H9 (cell line): ENCODE measurements around the gene LPAR1. TPM values are rescaled to one million over a fixed set of nuclear protein-coding genes. Genes with fewer than 3 reads are reported as not detected.

Experiments
- DNase-seq: peaks from one replicate; pipeline ENCODE4 v3.0.0-alpha.2; 2017
- H2AFZ ChIP-seq: one replicate; pipeline ENCODE4 v1.6.1; 2013; ENCODE audit warnings: mild to moderate bottlenecking, low read length, control low read depth, moderate library complexity
- H2AK5ac ChIP-seq: 2 replicates; pipeline ENCODE4 v1.6.1; 2013; ENCODE audit warnings: low read length, control low read depth, mixed read lengths; ENCODE audit not compliant: insufficient read length
- H2BK120ac ChIP-seq: one replicate; pipeline ENCODE4 v1.6.1; 2013; ENCODE audit warnings: low read depth, mild to moderate bottlenecking, low read length, control low read depth, inconsistent platforms; ENCODE audit not compliant: poor library complexity, severe bottlenecking
- H2BK12ac ChIP-seq: 2 replicates; pipeline ENCODE4 v1.6.1; 2013; ENCODE audit warnings: low read length, control low read depth, mixed read lengths, low read depth; ENCODE audit not compliant: insufficient read length
- H2BK15ac ChIP-seq: 2 replicates; pipeline ENCODE4 v1.6.1; 2013; ENCODE audit warnings: low read depth, low read length, control low read depth
- H2BK20ac ChIP-seq: one replicate; pipeline ENCODE4 v1.6.1; 2013; ENCODE audit warnings: low read depth, mild to moderate bottlenecking, low read length, control low read depth, inconsistent platforms; ENCODE audit not compliant: poor library complexity, severe bottlenecking
- H2BK5ac ChIP-seq: 2 replicates; pipeline ENCODE4 v1.6.1; 2013; ENCODE audit warnings: low read length, control low read depth, mixed read lengths; ENCODE audit not compliant: insufficient read length
- H3K14ac ChIP-seq: 2 replicates; pipeline ENCODE4 v1.6.1; 2013; ENCODE audit warnings: low read length, control low read depth; ENCODE audit not compliant: insufficient read depth
- H3K18ac ChIP-seq: 2 replicates; pipeline ENCODE4 v1.6.1; 2013; ENCODE audit warnings: low read depth, mild to moderate bottlenecking, mixed read lengths, low read length, control low read depth; ENCODE audit not compliant: insufficient read length
- H3K23ac ChIP-seq: 2 replicates; pipeline ENCODE4 v1.6.1; 2013; ENCODE audit warnings: low read length, control low read depth, mixed read lengths, low read depth; ENCODE audit not compliant: insufficient read length
- H3K23me2 ChIP-seq: 2 replicates; pipeline ENCODE4 v1.6.1; 2013; ENCODE audit warnings: low read depth, mild to moderate bottlenecking, mixed read lengths, low read length, control low read depth; ENCODE audit not compliant: insufficient read length, poor library complexity, severe bottlenecking
- H3K27ac ChIP-seq: 2 replicates; pipeline ENCODE4 v1.5.1; 2013; ENCODE audit warnings: low read length, control low read depth, mixed read lengths, low read depth; ENCODE audit not compliant: insufficient read length
- H3K27me3 ChIP-seq: 2 replicates; pipeline ENCODE4 v1.6.1; 2013; ENCODE audit warnings: low read length, control low read depth, inconsistent platforms; ENCODE audit not compliant: insufficient read depth
- H3K4ac ChIP-seq: 2 replicates; pipeline ENCODE4 v1.6.1; 2013; ENCODE audit warnings: low read depth, mild to moderate bottlenecking, control low read depth, inconsistent platforms, low read length, moderate library complexity
- H3K4me1 ChIP-seq: 2 replicates; pipeline ENCODE4 v1.6.1; 2013; ENCODE audit warnings: low read length, control low read depth, inconsistent platforms; ENCODE audit not compliant: insufficient read depth
- H3K4me2 ChIP-seq: 2 replicates; pipeline ENCODE4 v1.6.1; 2013; ENCODE audit warnings: low read length, control low read depth, mixed read lengths; ENCODE audit not compliant: insufficient read length, insufficient read depth
- H3K56ac ChIP-seq: 2 replicates; pipeline ENCODE4 v1.6.1; 2013; ENCODE audit warnings: low read depth, mild to moderate bottlenecking, mixed read lengths, low read length, control low read depth; ENCODE audit not compliant: insufficient read length
- H3K79me1 ChIP-seq: 2 replicates; pipeline ENCODE4 v1.6.1; 2013; ENCODE audit warnings: low read depth, mild to moderate bottlenecking, moderate library complexity, low read length, control low read depth, inconsistent platforms; ENCODE audit not compliant: insufficient read depth, poor library complexity, severe bottlenecking
- H3K79me2 ChIP-seq: 2 replicates; pipeline ENCODE4 v1.6.1; 2013; ENCODE audit warnings: low read length, control low read depth, inconsistent platforms; ENCODE audit not compliant: insufficient read depth
- H3K9ac ChIP-seq: 2 replicates; pipeline ENCODE4 v1.6.1; 2013; ENCODE audit warnings: low read length, control low read depth, mixed read lengths; ENCODE audit not compliant: insufficient read length; ENCODE audit errors: extremely low read depth
- H3K9me3 ChIP-seq: one replicate; pipeline ENCODE4 v1.6.1; 2013; ENCODE audit warnings: low read depth, low read length, inconsistent platforms; ENCODE audit not compliant: control insufficient read depth
- H3T11ph ChIP-seq: one replicate; pipeline ENCODE4 v1.6.1; 2013; ENCODE audit warnings: mild to moderate bottlenecking, low read length, control low read depth, inconsistent platforms
- H4K20me1 ChIP-seq: one replicate; pipeline ENCODE4 v1.6.1; 2013; ENCODE audit not compliant: control insufficient read depth, insufficient read length, insufficient read depth
- H4K5ac ChIP-seq: 2 replicates; pipeline ENCODE4 v1.6.1; 2013; ENCODE audit warnings: low read depth, mild to moderate bottlenecking, mixed read lengths, low read length, control low read depth; ENCODE audit not compliant: insufficient read length
- H4K8ac ChIP-seq: replicated peaks from 2 replicates; pipeline ENCODE4 v1.6.1; 2013; ENCODE audit warnings: low read length, control low read depth, mixed read lengths, low read depth; ENCODE audit not compliant: insufficient read length
- H4K91ac ChIP-seq: 2 replicates; pipeline ENCODE4 v1.6.1; 2013; ENCODE audit warnings: low read depth, mild to moderate bottlenecking, moderate library complexity, mixed read lengths, low read length, control low read depth; ENCODE audit not compliant: insufficient read length
- H3K27ac Mint-ChIP-seq, 3 experiments: 2 replicates in 2 of 3; 3 replicates in 1 of 3; pipeline ENCODE4 v1.8.0; 2020 to 2021; ENCODE audit warnings: mixed read lengths in 3 of 3, mild to moderate bottlenecking in 1 of 3, moderate library complexity in 1 of 3
- H3K27me3 Mint-ChIP-seq: 2 replicates; pipeline ENCODE4 v1.8.0; 2021; ENCODE audit warnings: low read depth, mild to moderate bottlenecking, moderate library complexity, mixed read lengths
- H3K36me3 Mint-ChIP-seq, 3 experiments: 2 replicates in 2 of 3; 3 replicates in 1 of 3; pipeline ENCODE4 v1.8.0; 2020 to 2021; ENCODE audit warnings: low read depth in 3 of 3, mixed read lengths in 3 of 3; ENCODE audit not compliant: insufficient read depth in 1 of 3
- H3K4me1 Mint-ChIP-seq, 2 experiments: 2 replicates each; pipeline ENCODE4 v1.8.0; 2020; ENCODE audit warnings: mixed read lengths in 2 of 2
- H3K4me3 Mint-ChIP-seq, 2 experiments: 2 replicates in 1 of 2; 3 replicates in 1 of 2; pipeline ENCODE4 v1.8.0; 2020 to 2021; ENCODE audit warnings: mild to moderate bottlenecking in 2 of 2, mixed read lengths in 2 of 2, moderate library complexity in 1 of 2
- H3K9me3 Mint-ChIP-seq, 2 experiments: 2 replicates in 1 of 2; 3 replicates in 1 of 2; pipeline ENCODE4 v1.8.0; 2020; ENCODE audit warnings: mild to moderate bottlenecking in 2 of 2, mixed read lengths in 2 of 2, moderate library complexity in 1 of 2
- CTCF ChIP-seq: fragments of 200-600 bp; sonication (generic); conservative IDR thresholded peaks from 3 replicates; pipeline ENCODE4 v1.8.0; 2021; ENCODE audit warnings: antibody characterized with exemption, mild to moderate bottlenecking
- WGBS: extraction: QIAGEN DNeasy Blood & Tissue Kit; methylation state at CpG from one replicate; pipeline ENCODE4 v1.1.7; 2013; ENCODE audit warnings: missing lambda C conversion rate, low lambda C conversion rate, mixed read lengths; ENCODE audit not compliant: insufficient read length; ENCODE audit errors: extremely low coverage; 5-methylcytosine and 5-hydroxymethylcytosine counted together
- total RNA-seq: library from RNA; stranded (reverse); gene quantifications from 2 replicates; pipeline ENCODE4 v1.2.1, GENCODE V29; 2021

The LPAR1 gene
- total RNA-seq, 1 experiment from 2014 or later = 1.3 TPM

DNA sequence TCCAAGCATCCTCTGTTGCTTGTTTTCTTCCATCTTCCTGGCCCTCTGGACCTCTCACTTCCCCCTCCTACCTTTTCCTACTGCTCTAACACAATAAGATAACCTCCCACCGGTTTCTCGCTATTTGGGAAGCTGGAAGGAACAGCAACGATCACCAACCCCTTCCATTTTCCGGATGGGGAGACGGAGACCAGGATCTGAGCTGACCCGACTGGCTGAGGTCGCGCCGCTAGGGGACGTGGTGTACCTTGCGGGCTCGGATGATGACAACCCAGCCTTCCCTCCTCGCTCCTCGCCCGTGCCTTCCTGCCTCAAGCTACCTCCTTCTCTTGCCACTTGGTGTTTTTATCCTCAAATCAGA, 1.9 kb downstream of the LPAR1 start:
- Histone ChIP-seq H3K4me1 (peaks cover 2% of the 10 kb centered on the region; the same call in 1 of the 2 replicates), H3K9me3 (no peaks in the 10 kb centered on the region), H2BK12ac (no peak overlapping the region), H3K79me1 (no peaks in the 10 kb centered on the region), H3K27me3 (peaks cover 10% of the 10 kb centered on the region; the same call in 1 of the 2 replicates), H2BK20ac (no peak overlapping the region), H3K18ac (no peak overlapping the region), H3K14ac (no peak overlapping the region), H3K56ac (no peak overlapping the region), H4K5ac (no peak overlapping the region), H3K27ac (no peak overlapping the region), H3K4me2 (peak overlapping the region; percentile 45), H4K20me1 (no peaks in the 10 kb centered on the region), H3K23ac (no peak overlapping the region), H4K91ac (no peak overlapping the region), H2BK15ac (no peak overlapping the region), H3K79me2 (no peaks in the 10 kb centered on the region), H3T11ph (no peak overlapping the region), H2BK120ac (no peak overlapping the region), H3K23me2 (peaks cover 11% of the 10 kb centered on the region), H3K4ac (no peak overlapping the region), H2AK5ac (no peak overlapping the region), H4K8ac (no peak overlapping the region), H2AFZ (no peak overlapping the region), H3K9ac (no peak overlapping the region), H2BK5ac (no peak overlapping the region)
- H3K4me3 Mint-ChIP-seq = peak overlapping the region; percentile 70 to 81
- peaks cover 28 to 42% of the 10 kb centered on the region in 2 experiments for H3K4me1 Mint-ChIP-seq
- H3K27ac Mint-ChIP-seq = no peak overlapping the region
- no peaks in the 10 kb centered on the region; a peak in 1 of 7 replicates for H3K36me3 Mint-ChIP-seq
- peaks cover 44% of the 10 kb centered on the region for H3K27me3 Mint-ChIP-seq
- peak; percentile 74 for TF ChIP-seq CTCF
- peaks cover 0 to 2% of the 10 kb centered on the region in 2 experiments; a peak in 2 of 5 replicates for H3K9me3 Mint-ChIP-seq
- DNase-seq = peak; percentile 78
- no CpG with 5 or more reads among the region's 15 CpGs for WGBS
